IPS-NIHi11 (cell line): Measurements from ENCODE around the gene FAM124A.
A peak's percentile ranks its signal among the peaks of the same experiment; 100 is the strongest.

ENCODE experiments used
- DNase-seq: peaks from one replicate; pipeline ENCODE4 v3.0.0; 2012; ENCODE audit warnings: mixed read lengths, low spot score

FAM124A gene

GRCh38 chr13:51221108-51221507, 1.1 kb upstream of the FAM124A start:
- DNase-seq: no peak

- DNase-seq: no peak
Measured at GRCh38 chr13:51221674-51222036, 543 bp upstream of the FAM124A start.

DNA sequence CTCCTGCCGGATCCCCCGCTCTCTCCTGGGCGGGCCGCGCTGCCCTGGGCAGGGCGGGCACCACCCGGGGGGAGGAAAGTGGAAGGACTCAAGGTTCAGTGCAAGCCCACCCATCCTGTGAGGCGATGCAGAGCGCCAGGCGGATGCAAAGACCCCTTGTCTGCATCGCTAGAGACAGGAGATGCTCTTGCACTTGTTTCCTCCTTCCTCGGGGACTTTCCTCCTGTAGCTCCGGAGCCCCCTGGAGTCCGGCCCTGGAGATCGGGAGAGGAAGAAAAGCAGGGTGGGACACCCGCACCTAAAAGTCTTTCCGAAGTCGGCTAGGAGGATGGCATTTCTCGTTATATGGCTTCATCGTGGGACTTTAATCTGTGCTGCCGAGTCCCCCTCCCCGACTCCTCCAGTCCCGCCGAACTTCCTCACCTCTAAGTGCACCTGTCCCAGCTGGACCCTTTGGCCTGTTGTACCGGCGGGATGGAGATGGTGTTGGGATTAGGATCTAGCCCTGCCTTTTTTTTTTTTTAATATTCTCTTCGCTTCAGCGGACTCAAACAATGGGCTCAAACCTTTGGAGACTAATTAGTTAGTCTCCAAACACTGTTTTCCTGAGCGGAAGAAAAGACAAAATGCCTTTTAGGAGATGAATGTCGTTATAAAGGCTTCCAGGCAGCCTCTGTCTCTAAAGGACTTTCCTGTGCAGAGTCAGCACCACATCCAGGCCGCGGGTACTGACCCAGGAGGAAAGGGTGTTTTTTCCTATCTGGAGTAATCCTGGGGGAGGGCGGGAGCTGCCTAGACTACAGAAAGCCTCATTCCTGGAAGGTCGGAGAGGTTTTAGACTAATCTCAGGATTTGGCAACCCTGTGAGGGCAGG, 725 bp downstream of the FAM124A start:
- peak; percentile 51 for DNase-seq

GRCh38 chr13:51223560-51224270, 1.5 kb downstream of the FAM124A start:
- DNase-seq: no peak

DNA sequence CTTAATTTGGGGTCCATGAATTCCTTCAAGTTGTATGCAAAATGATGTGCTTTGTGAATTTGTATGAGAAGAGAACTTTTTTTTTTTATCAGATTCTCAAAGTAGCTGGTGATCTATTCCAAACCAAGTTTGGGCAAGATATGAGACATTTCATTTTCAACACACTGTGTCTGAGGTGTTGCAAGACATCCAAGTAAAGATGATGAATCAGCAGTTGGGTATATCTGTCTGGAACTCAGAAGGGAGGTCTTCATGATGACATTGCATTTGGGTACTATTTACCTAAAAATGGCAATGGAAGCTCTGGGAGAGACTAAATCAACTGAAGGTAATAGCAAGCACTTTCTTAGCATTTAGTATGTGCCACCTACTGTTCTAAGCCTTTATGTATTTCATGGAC, 2.8 kb downstream of the FAM124A start:
- DNase-seq: no peak

DNA sequence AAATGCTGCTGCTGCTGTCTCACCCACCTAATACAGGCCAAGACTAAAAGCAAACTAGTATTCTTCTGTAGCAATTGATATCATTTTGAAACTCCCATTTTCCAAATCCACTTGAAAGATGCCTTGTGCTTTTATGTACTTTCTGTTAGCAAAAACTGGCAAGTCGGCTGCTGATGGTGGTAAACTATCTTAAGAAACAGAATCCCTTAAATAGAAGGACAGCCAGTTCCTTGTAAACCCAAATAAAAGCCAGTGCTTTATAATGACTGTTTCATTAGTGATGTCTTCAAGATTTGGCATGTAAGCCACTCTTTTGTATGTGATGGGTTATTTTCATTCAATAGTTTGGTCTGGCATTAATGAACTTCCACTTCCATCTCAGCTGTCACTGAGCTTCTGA, 5.2 kb downstream of the FAM124A start:
- no peak for DNase-seq

DNA sequence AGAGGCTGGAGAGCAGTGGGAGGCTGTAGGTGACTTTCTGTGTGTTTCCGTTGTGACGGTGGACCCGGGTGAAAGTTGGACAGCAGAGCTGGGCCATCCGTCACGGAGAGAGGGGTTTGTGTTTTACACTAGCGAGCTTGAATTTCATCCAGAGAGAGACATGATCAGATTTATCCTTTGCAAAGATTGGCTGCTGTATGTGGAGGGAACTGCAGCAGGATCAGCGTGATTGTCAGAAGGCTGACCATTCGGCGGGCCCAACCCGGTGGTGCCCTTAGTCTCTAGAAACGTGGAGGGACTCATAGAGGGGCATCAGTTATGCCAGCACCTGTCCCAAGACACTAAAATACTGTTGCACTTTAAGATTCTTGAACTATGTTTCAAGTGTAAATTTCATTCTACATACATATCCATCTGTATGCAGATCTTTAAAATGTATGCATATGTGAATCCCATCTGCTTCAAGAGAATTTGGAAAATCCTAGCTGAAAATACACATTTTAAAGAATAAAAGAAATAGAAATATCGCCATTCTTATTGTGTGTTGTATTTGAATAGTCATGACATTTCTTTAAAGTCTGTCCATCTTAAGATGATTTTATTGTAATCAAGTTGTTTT, 7.0 kb downstream of the FAM124A start:
- no peak for DNase-seq

DNA sequence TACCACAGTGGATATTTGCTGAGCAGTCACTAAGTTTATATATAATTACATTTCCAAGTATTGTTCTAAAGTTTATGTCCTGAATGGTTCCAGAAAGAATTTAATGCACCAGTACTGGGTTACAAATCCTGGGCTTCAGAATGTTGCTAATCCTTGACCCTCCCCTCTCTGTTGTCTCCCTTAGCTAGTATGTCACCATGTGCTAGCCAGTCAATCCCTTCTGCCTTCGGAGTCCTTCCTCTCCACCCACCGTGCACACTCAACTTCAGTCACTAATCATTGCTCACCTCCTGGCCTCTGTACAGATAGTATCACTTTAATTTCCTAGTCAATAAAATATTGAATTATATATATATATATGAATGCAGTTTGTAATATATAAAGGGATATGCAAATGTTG, 7.5 kb downstream of the FAM124A start:
- DNase-seq: no peak

DNA sequence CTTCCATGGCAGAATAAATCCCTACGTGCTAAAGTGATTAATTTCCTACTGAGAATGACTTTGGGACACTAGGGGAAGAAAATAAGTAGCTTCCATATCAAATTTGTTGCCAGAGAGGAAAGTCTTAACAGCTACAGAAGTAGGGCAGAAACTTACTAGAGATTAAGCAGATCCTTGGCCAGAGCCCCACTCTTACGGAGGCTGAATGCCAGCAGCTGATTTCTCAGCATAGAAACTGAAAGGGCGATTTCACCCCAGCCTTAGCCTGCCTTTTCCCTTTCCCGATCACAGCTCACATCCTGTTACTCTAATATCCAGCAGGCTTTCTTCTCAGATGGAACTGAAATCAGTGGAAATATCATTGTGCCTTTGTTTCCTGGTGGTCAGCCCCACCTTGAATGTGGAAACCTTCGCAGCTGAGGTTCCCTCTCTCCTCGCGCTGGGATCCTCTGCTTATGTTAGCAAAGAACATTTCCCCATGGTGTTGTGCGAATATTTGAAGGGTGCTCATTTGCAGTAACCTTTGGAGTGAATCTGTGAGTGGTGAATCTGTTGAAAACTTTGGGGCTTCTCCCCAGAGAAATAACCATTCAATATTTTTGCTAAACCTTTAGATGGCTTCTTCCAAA, 8.4 kb downstream of the FAM124A start:
- DNase-seq: no peak

GRCh38 chr13:51231456-51231855, 9.3 kb downstream of the FAM124A start:
- DNase-seq: no peak

DNA sequence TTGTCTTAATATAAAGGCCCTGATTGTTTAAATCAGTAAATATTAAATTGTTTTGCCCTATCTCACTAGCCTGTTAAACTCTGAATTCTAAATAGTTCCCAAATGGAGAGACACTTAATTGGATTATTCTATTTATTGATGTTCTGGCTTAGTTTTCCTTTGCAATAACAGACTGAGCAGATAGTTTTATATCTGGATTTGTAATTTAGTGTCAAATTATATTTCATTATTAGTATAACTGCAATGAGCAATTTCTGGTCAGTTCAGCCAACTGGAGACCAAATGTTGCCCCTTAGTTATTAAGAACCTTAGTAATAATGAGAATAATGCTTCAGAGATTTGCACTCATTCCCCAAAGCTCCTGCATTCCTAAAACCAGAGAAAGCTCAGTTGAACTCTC, 10.1 kb downstream of the FAM124A start:
- no peak for DNase-seq

DNA sequence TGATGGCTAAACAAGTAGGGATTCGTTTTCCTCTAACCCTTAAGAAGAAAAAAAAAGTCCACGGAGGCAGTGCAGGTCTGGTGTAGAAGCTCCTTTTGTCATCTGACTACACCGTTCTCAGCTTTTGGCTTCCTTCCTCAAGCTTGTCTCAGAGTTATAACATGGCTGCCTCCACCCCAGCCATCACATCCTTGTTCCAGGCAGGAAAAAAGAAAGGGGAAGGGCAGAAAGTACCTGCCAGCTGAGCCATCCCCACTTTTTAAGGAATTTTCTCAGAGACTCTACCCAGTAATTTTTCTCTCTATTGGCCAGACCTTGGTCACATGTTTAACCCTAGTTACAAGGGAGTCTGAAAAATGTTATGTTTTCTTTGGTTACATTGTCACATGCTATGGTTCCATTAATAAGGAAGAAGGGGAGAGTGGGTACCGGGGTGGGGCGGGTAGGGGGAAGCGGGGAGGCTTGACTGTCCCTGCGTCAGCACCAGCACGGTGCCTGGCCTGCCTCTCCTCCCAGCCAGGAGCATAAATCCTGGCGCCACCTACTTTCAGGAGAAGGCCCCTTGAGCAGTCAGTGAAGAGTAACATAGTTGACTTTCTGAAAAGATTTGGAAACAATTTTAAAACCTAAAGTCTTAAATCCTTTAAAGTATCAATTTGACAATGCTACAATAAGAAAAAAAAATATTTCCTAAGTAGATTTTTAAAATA, 11.1 kb downstream of the FAM124A start:
- DNase-seq: no peak

DNA sequence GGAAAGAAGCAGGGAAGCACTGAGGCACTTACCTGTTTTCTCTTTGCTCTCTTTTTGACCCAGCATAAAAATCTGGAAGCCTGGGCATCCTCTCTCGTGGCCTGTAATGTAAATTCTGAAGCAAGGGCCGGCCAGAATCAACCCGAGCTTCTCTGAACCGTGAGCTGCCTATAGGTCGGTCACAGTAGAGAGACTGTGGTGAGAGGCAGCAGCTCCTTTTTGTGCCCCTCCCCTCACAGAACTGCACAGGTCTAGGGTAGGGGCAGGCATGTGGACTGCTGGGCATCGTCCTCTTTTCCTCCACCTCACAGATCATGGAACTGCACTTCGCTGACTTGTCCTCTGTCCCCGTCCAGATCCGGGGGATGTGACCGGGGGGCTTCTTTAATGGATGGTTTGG, 12.5 kb downstream of the FAM124A start:
- no peak for DNase-seq

DNA sequence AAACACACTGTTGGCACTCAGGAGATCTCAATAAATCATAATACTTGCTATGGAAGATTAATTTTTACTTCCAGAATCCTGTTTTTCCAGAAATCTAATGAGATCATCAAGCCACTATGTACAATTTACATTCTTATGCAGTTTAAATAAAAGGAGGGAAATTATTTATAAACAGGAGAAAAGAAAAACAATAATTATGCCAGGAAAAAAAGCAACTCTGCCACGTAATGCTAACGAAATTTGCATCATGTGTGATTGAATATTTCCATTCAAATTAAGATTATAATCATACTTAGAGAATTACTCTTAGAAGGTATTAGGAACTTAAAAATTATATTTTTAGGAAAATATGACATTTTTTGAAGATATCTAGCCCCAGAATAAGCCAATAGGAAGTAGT, 13.0 kb downstream of the FAM124A start:
- DNase-seq: no peak

DNA sequence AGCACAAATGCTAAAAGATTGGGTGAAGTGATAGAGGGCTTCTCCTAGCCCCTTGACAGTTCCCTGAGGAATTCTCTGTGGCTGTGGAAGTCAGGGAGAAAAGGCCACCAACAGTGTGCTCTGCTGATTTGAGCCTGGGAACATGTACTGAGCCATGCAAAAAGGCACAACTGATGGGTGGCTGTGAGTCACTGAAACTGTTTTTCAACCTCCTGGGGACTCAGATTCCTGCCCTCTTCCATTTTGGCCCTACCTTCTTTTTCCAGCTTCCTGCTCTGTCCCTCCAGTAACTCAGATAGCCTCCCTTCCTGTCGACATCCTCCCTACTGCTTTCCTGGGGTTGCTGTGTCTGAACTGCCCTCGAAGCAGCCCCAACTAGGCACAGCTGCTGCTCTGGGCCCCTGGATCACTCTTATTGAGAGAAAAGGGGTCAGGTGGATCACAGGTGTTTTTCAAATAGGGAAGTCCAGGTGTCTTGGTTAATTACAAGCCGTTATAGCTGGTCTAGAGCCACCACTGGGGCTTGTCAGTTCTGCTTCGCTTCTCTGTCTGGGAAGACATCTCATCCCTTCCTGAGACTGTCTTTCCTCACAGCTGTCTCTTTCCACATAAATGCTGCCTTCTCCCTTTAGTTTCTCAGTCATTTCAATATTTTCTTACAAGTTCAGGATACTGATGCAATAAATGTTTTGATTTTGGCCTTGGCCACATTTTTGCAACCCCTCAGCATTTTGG, 13.7 kb downstream of the FAM124A start:
- no peak for DNase-seq

DNA sequence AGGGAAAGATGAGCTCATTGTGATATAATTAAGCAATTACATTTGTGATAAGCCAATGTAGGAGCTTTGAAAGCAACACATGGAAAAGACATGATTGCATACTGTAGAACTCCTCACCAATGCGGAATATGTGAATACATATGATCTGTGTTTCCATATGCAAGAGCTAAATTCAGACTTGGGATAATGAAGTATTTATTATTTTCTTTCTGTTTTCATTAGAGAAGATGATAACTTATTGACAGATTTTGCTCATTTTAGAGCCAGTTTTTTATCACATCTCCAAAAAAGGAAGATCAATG, 14.2 kb downstream of the FAM124A start:
- DNase-seq: no peak

DNA sequence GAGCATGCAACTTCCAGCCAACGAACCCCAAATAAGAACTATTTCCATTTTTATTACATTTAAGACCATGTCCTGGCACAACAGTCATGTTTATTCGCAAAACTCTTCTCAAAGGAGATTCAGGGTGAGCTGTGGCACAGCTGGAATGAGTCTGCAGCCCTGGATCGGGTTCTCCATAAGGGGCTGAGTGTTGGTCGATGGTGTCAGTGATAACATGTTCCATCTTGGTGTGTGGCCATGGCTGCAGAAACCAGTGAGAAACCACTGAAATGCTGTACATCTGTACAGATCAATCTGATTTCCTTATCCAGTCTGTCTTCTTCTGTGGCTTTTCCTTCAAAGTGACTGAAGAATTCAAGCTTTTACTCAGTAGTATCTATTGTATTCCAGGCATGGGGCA, 15.2 kb downstream of the FAM124A start:
- no peak for DNase-seq

DNA sequence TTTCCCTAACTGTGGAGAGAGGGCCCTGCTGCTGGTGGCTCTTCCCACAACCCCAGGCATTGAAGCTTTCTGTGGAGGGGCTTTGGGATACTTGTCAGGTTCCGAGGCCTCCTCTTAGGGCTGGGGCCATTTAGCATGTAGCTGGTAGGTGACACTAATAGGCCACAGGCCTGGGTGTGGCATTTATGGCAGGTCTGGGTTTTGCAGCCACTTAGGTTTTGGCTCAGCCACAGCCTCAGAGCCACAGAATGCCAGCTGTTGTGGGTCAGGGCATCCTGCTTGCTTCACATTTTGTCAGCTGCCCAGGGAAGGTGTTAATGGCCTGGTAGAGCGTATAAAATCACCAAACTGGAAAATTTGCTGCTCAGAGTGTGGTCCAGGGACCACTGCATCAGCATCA, 15.7 kb downstream of the FAM124A start:
- no peak for DNase-seq

DNA sequence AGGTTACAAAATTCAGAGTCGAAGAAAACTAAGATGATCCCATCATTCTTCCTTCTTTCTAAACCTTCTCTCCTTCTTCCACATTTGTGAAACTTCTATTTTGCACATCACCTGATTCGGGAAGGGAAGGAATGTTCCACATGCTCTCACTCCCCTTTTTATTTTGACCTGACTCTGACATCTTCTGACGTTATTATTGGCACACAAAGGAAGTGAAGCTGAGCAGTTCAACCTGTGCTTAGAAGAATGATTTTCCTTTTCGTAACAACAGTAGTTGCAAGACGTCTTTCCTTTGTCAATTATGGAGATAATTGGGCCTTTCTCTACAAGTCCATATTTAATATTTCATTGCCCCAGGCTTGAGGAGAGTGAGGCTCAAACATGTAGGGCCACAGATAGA, 18.0 kb downstream of the FAM124A start:
- no peak for DNase-seq

DNA sequence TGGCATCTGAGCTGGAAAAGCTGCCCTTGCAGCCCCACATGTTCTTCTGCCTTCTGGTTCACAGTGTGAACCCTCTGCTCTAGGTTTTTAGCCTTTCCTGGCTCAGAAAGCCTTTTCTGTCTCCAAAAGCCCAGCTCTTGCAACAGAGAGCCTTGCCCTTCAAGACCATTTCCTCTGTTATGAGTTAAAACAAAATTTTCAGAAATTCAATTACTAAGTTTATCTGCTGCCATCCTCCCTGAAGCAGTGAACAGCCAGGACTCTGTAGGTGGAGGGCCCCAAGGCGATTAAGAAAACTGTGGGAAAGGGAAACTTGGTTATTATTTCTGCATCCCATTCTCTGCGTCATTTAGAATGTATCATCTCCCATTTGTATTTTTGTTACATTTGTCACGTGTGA, 18.8 kb downstream of the FAM124A start:
- no peak for DNase-seq

- no peak for DNase-seq
Measured at GRCh38 chr13:51241720-51242119, 19.5 kb downstream of the FAM124A start.

DNA sequence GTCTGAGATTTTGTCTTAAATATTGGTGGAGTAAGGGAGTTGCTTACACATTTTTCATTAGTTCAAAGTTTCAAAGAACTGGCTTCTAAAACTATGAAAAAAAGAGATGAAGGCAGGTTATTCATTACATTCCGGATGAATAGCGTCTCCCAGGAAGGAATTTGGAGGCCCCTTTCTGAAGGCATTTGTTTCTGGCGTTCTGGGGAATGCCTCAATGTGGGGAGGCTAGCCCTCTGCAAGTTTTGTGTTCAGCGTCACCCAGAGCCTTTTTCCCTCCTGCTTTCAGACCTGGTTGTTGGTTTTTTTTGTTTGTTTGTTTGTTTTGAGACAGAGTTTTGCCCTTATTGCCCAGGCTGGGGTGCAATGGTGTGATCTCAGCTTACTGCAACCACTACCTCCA, 21.0 kb downstream of the FAM124A start:
- no peak for DNase-seq
